Small intestine (tissue), 7 donors: Measurements from ENCODE around the gene GPBP1. TPM values are rescaled to one million over a fixed set of nuclear protein-coding genes. Genes with fewer than 3 reads are reported as not detected.

ENCODE experiments used
- DNase-seq, 2 donors: peaks; one replicate each; pipeline versions ENCODE4 v3.0.0 to v3.0.0-alpha.2; 2013
- FAIRE-seq: peaks from 2 replicates; lab custom pipeline; 2012; peaks lifted over from hg19 to GRCh38; lab: Jason Lieb, UNC
- H3K27ac ChIP-seq, 3 donors: one replicate each; pipeline ENCODE4 v1.5.1; 2013; ENCODE audit warnings: low read length in 2 of 3, mild to moderate bottlenecking in 2 of 3, control low read depth in 1 of 3, inconsistent platforms in 1 of 3, low read depth in 1 of 3, moderate library complexity in 1 of 3
- H3K27me3 ChIP-seq, 3 donors: one replicate each; pipeline ENCODE4 v1.6.1; 2013; ENCODE audit warnings: low read length in 3 of 3, inconsistent platforms in 1 of 3; ENCODE audit not compliant: control insufficient read depth in 3 of 3, insufficient read depth in 3 of 3
- H3K36me3 ChIP-seq, 3 donors: one replicate each; pipeline ENCODE4 v1.6.1; 2013; ENCODE audit warnings: low read length in 3 of 3, inconsistent platforms in 1 of 3, low read depth in 1 of 3, mild to moderate bottlenecking in 1 of 3, moderate library complexity in 1 of 3; ENCODE audit not compliant: control insufficient read depth in 3 of 3, insufficient read depth in 2 of 3
- H3K4me1 ChIP-seq, 3 donors: one replicate each; pipeline ENCODE4 v1.6.1; 2013; ENCODE audit warnings: low read length in 2 of 3, inconsistent platforms in 1 of 3, low read depth in 1 of 3, mild to moderate bottlenecking in 1 of 3, moderate library complexity in 1 of 3; ENCODE audit not compliant: control insufficient read depth in 3 of 3, insufficient read depth in 2 of 3
- H3K4me3 ChIP-seq, 3 donors: one replicate each; pipeline ENCODE4 v1.5.1; 2013; ENCODE audit warnings: low read length in 3 of 3, control low read depth in 1 of 3, inconsistent platforms in 1 of 3, low read depth in 1 of 3, mild to moderate bottlenecking in 1 of 3, moderate library complexity in 1 of 3
- H3K9me3 ChIP-seq, 2 donors: one replicate each; pipeline ENCODE4 v1.6.1; 2013; ENCODE audit warnings: low read depth in 1 of 2, low read length in 1 of 2; ENCODE audit not compliant: control insufficient read depth in 2 of 2, insufficient read depth in 1 of 2
- WGBS, 3 donors: extraction: QIAGEN DNeasy Blood & Tissue Kit; methylation state at CpG; one replicate each; pipeline ENCODE4 v1.1.7; 2013; 5-methylcytosine and 5-hydroxymethylcytosine counted together
- polyA plus RNA-seq, 4 donors: library from polyadenylated mRNA; stranded (reverse) in 3 of 4; unstranded in 1 of 4; fragments of 200-250 nt in 3 of 4; fragments of 120-200 nt in 1 of 4; gene quantifications; one replicate each; pipeline versions ENCODE4 v1.2.1 to v1.2.3, GENCODE V29; 2013
- donor health status: healthy with polysubstance abuse.
- donor health status: control.
- donor health status: control.
- donor health status: Bipolar disorder and iron deficiency.
- donor health status: healthy.

Gene GPBP1
- polyA plus RNA-seq, 4 donors = 41.4 to 93.5 (median 45.2) TPM

GRCh38 chr5:57247765-57248164, 73.9 kb downstream of the GPBP1 start:
- Histone ChIP-seq H3K9me3 (no peaks in the 10 kb centered on the region), H3K27ac (no peak overlapping the region), H3K36me3 (peaks cover 6 to 35% (median 12%) of the 10 kb centered on the region in 3 donors), H3K27me3 (no peaks in the 10 kb centered on the region), H3K4me3 (no peak overlapping the region), H3K4me1 (no peaks in the 10 kb centered on the region)
- FAIRE-seq (no peak), DNase-seq (no peak)
- 95 to 97% (median 97%) methylated on average over 2 of the region's 2 CpGs for WGBS, 3 donors

- FAIRE-seq (no peak), DNase-seq (no peak)
- H3K27me3 ChIP-seq = no peaks in the 10 kb centered on the region
- H3K9me3 ChIP-seq = no peaks in the 10 kb centered on the region
- no peak overlapping the region for H3K27ac ChIP-seq
- no peaks in the 10 kb centered on the region for H3K4me1 ChIP-seq
- H3K36me3 ChIP-seq = peaks cover 10 to 40% (median 13%) of the 10 kb centered on the region in 3 donors
- WGBS, 3 donors = 71 to 79% (median 74%) methylated on average over 6 to 8 of the region's 8 CpGs
- no peak overlapping the region for H3K4me3 ChIP-seq
These were observed 75.5 kb downstream of the GPBP1 start for GRCh38 chr5:57249265-57249874.

GRCh38 chr5:57258052-57258451, 84.2 kb downstream of the GPBP1 start:
- FAIRE-seq = no peak
- peaks cover 7 to 26% (median 13%) of the 10 kb centered on the region in 3 donors for H3K36me3 ChIP-seq
- no peak overlapping the region for H3K27ac ChIP-seq
- no peaks in the 10 kb centered on the region for H3K27me3 ChIP-seq
- H3K4me3 ChIP-seq = no peak overlapping the region
- H3K9me3 ChIP-seq = no peaks in the 10 kb centered on the region
- no peaks in the 10 kb centered on the region for H3K4me1 ChIP-seq
- no peak for DNase-seq
- 74 to 77% (median 75%) methylated on average over 4 of the region's 4 CpGs for WGBS, 3 donors

- 80 to 89% (median 89%) methylated on average over 1 of the region's 1 CpG for WGBS, 3 donors
- DNase-seq (no peak), FAIRE-seq (no peak)
- Histone ChIP-seq H3K27ac (no peak overlapping the region), H3K27me3 (no peaks in the 10 kb centered on the region), H3K4me1 (no peaks in the 10 kb centered on the region), H3K36me3 (peaks cover 7 to 22% (median 11%) of the 10 kb centered on the region in 3 donors), H3K9me3 (no peaks in the 10 kb centered on the region), H3K4me3 (no peak overlapping the region)
These were observed 85.1 kb downstream of the GPBP1 start for GRCh38 chr5:57258943-57259342.

- FAIRE-seq = no peak
- no peak for DNase-seq
- no peak overlapping the region for H3K4me3 ChIP-seq
- H3K27ac ChIP-seq = no peak overlapping the region
- H3K9me3 ChIP-seq = no peaks in the 10 kb centered on the region
- H3K27me3 ChIP-seq = no peaks in the 10 kb centered on the region
- no peaks in the 10 kb centered on the region for H3K4me1 ChIP-seq
- peaks cover 7 to 17% (median 9%) of the 10 kb centered on the region in 3 donors for H3K36me3 ChIP-seq
These were observed 85.8 kb downstream of the GPBP1 start for GRCh38 chr5:57259704-57260103.

GRCh38 chr5:57262541-57262940, 88.7 kb downstream of the GPBP1 start:
- H3K4me1 ChIP-seq = no peaks in the 10 kb centered on the region
- H3K4me3 ChIP-seq = no peak overlapping the region
- WGBS, 3 donors = 81 to 87% (median 83%) methylated on average over 3 of the region's 3 CpGs
- no peak overlapping the region for H3K27ac ChIP-seq
- FAIRE-seq (no peak), DNase-seq (no peak)
- H3K36me3 ChIP-seq = peaks cover 7 to 8% (median 7%) of the 10 kb centered on the region in 3 donors
- no peaks in the 10 kb centered on the region for H3K9me3 ChIP-seq
- no peaks in the 10 kb centered on the region for H3K27me3 ChIP-seq

- 36 to 57% (median 49%) methylated on average over 2 of the region's 2 CpGs for WGBS, 3 donors
- no peak overlapping the region for H3K27ac ChIP-seq
- H3K4me1 ChIP-seq = no peaks in the 10 kb centered on the region
- no peaks in the 10 kb centered on the region for H3K27me3 ChIP-seq
- H3K4me3 ChIP-seq = no peak overlapping the region
- H3K9me3 ChIP-seq = no peaks in the 10 kb centered on the region
- no peak for DNase-seq
- no peak for FAIRE-seq
- no peaks in the 10 kb centered on the region for H3K36me3 ChIP-seq
These were observed 93.9 kb downstream of the GPBP1 start for GRCh38 chr5:57267805-57268204.

GRCh38 chr5:57276353-57276752, 102.5 kb downstream of the GPBP1 start:
- DNase-seq (no peak), FAIRE-seq (no peak)
- Histone ChIP-seq H3K27ac (no peak overlapping the region), H3K27me3 (no peaks in the 10 kb centered on the region), H3K4me1 (no peaks in the 10 kb centered on the region), H3K9me3 (no peaks in the 10 kb centered on the region), H3K4me3 (no peak overlapping the region), H3K36me3 (no peaks in the 10 kb centered on the region)
- WGBS, 3 donors = 71 to 81% (median 73%) methylated on average over 5 of the region's 5 CpGs

GRCh38 chr5:57277085-57277484, 103.2 kb downstream of the GPBP1 start:
- Histone ChIP-seq H3K4me1 (no peaks in the 10 kb centered on the region), H3K27me3 (no peaks in the 10 kb centered on the region), H3K4me3 (no peak overlapping the region), H3K27ac (no peak overlapping the region), H3K9me3 (no peaks in the 10 kb centered on the region), H3K36me3 (no peaks in the 10 kb centered on the region)
- no peak for DNase-seq
- WGBS, 3 donors = 97 to 100% (median 97%) methylated on average over 1 of the region's 1 CpG
- FAIRE-seq = no peak
